SH-SY5Y (cell line): ENCODE data around the gene OCA2.

ENCODE experiments used
- GATA2 ChIP-seq: IDR thresholded peaks from 2 replicates; pipeline ENCODE4 v1.6.1; 2011; ENCODE audit warnings: mild to moderate bottlenecking, low read depth, low read length
- GATA3 ChIP-seq: IDR thresholded peaks from 2 replicates; pipeline ENCODE4 v1.6.1; 2011; ENCODE audit warnings: low read depth, mild to moderate bottlenecking, low read length, moderate library complexity

GRCh38 chr15:27873828-27874227 is 225.3 kb downstream of the OCA2 start:
- no peak for TF ChIP-seq GATA3
- TF ChIP-seq GATA2 = no peak
